GM21526 (cell line): Measurements from ENCODE around the gene SH3RF1.
A peak's percentile ranks its signal among the peaks of the same experiment; 100 is the strongest.
"Not testable (repeated sequence)": the region's sequence is repeated elsewhere in the genome, so short reads cannot be mapped to it uniquely, and the experiment has no call there.

ENCODE experiments used
- ATAC-seq: cut with Tn5 transposase; IDR thresholded peaks from one replicate; pipeline ENCODE4 v1.9.1; 2021; ENCODE audit warnings: moderate library complexity; ENCODE audit not compliant: unreplicated experiment, low FRiP score

SH3RF1 gene

GRCh38 chr4:169202878-169203277, 67.9 kb downstream of the SH3RF1 start:
- ATAC-seq: no peak

GRCh38 chr4:169202145-169202699, 68.5 kb downstream of the SH3RF1 start:
- ATAC-seq: no peak

- ATAC-seq: no peak
These were observed 69.3 kb downstream of the SH3RF1 start for GRCh38 chr4:169201222-169202144.

- no peak for ATAC-seq
These were observed 70.3 kb downstream of the SH3RF1 start for GRCh38 chr4:169200361-169201030.

- no peak for ATAC-seq
These were observed 71.6 kb downstream of the SH3RF1 start for GRCh38 chr4:169199184-169199583.

- ATAC-seq: no peak
These were observed 72.6 kb downstream of the SH3RF1 start for GRCh38 chr4:169198167-169198566.

GRCh38 chr4:169197206-169197605, 73.5 kb downstream of the SH3RF1 start:
- not testable (repeated sequence) for ATAC-seq

GRCh38 chr4:169195032-169195431, 75.7 kb downstream of the SH3RF1 start:
- ATAC-seq: no peak

GRCh38 chr4:169189968-169190367, 80.8 kb downstream of the SH3RF1 start:
- ATAC-seq: not testable (repeated sequence)

- ATAC-seq: peak; percentile 84
These were observed 81.4 kb downstream of the SH3RF1 start for GRCh38 chr4:169189372-169189771.

- ATAC-seq: no peak
These were observed 82.6 kb downstream of the SH3RF1 start for GRCh38 chr4:169188204-169188603.

GRCh38 chr4:169185133-169185956, 85.4 kb downstream of the SH3RF1 start:
- no peak for ATAC-seq

GRCh38 chr4:169184686-169185085, 86.1 kb downstream of the SH3RF1 start:
- no peak for ATAC-seq

- ATAC-seq: no peak
These were observed 86.5 kb downstream of the SH3RF1 start for GRCh38 chr4:169184236-169184635.

- no peak for ATAC-seq
These were observed 87.2 kb downstream of the SH3RF1 start for GRCh38 chr4:169183581-169183980.

- no peak for ATAC-seq
These were observed 90.9 kb downstream of the SH3RF1 start for GRCh38 chr4:169179609-169180521.

- ATAC-seq: not testable (repeated sequence)
These were observed 92.7 kb downstream of the SH3RF1 start for GRCh38 chr4:169178092-169178491.

- no peak for ATAC-seq
These were observed 95.3 kb downstream of the SH3RF1 start for GRCh38 chr4:169175476-169175875.

- no peak for ATAC-seq
These were observed 95.7 kb downstream of the SH3RF1 start for GRCh38 chr4:169175035-169175434.
